ENCODE data around the gene CLPTM1L. TPM values are rescaled to one million over a fixed set of nuclear protein-coding genes. Genes with fewer than 3 reads are reported as not detected.
"Not testable (repeated sequence)": the region's sequence is repeated elsewhere in the genome, so short reads cannot be mapped to it uniquely, and the experiment has no call there.

CLPTM1L gene
- total RNA-seq, 2 experiments from 2014 or later, result 395 TPM

- H3K27ac ChIP-seq (ENCODE audit: low read depth, low read length, poor library complexity, severe bottlenecking); DNase-seq (ENCODE audit: low spot score); H4K20me1 ChIP-seq (ENCODE audit: insufficient read depth, low read length); H3K9me2 ChIP-seq (ENCODE audit: insufficient read depth, low read length); H3K4me1 ChIP-seq (ENCODE audit: insufficient read depth, low read length, poor library complexity, severe bottlenecking); H2AFZ ChIP-seq (ENCODE audit: low read length); H3K79me2 ChIP-seq (ENCODE audit: insufficient read depth, low read depth, low read length); H3K9me3 ChIP-seq (ENCODE audit: low read length); BruUV-seq (replicated peaks); H3K4me3 ChIP-seq (ENCODE audit: low read depth, low read length, poor library complexity, severe bottlenecking); H3K4me2 ChIP-seq (ENCODE audit: low read length); intact Hi-C loops (cut with micrococcal nuclease; ENCODE audit: unreplicated experiment): not testable (repeated sequence)
- CTCF ChIA-PET (ENCODE audit: unreplicated experiment), result interaction anchor here (1.2 kb wide), 1 partner anchor 9 kb away, joined by 6 read pairs; no protein-coding TSS in a partner anchor
- POLR2A ChIA-PET, result interaction anchor here (1.0 to 2.0 kb wide), 3 partner anchors 9 to 41 kb away, joined by 3 to 8 read pairs (median 7); no protein-coding TSS in a partner anchor
- peaks cover 84% of the 10 kb centered on the region for H3K36me3 ChIP-seq (ENCODE audit: insufficient read depth, low read length)
Measured at GRCh38 chr5:1326532-1326875, 18.4 kb downstream of the CLPTM1L start.

GRCh38 chr5:1325870-1326531 is 18.9 kb downstream of the CLPTM1L start:
- H3K9me3 ChIP-seq (ENCODE audit: low read length), result no peaks in the 10 kb centered on the region
- no peak overlapping the region for H2AFZ ChIP-seq (ENCODE audit: low read length)
- H3K4me3 ChIP-seq (ENCODE audit: low read depth, low read length, poor library complexity, severe bottlenecking), result no peak overlapping the region
- DNase-seq (ENCODE audit: low spot score), result no peak
- intact Hi-C loops (cut with micrococcal nuclease; ENCODE audit: unreplicated experiment), result no loop called here
- no peaks in the 10 kb centered on the region for H3K9me2 ChIP-seq (ENCODE audit: insufficient read depth, low read length)
- ChIA-PET CTCF (ENCODE audit: unreplicated experiment) (interaction anchor here (0.6 to 1.2 kb wide), 2 partner anchors 10 to 88 kb away, joined by 4 to 6 read pairs; no protein-coding TSS in a partner anchor), POLR2A (interaction anchor here (0.7 to 2.0 kb wide), 4 partner anchors 9 to 104 kb away, joined by 3 to 8 read pairs (median 5); no protein-coding TSS in a partner anchor)
- no peak overlapping the region for H3K27ac ChIP-seq (ENCODE audit: low read depth, low read length, poor library complexity, severe bottlenecking)
- BruUV-seq (replicated peaks), result no TSS peak
- H3K4me2 ChIP-seq (ENCODE audit: low read length), result no peak overlapping the region
- peaks cover 84% of the 10 kb centered on the region for H3K36me3 ChIP-seq (ENCODE audit: insufficient read depth, low read length)
- H3K79me2 ChIP-seq (ENCODE audit: insufficient read depth, low read depth, low read length), result no peaks in the 10 kb centered on the region
- TF ChIP-seq CTCF (conservative IDR thresholded peaks at IDR 0.05; ENCODE audit: low read length) (no peak), EZH2phosphoT487 (IDR thresholded peaks at IDR 0.05; ENCODE audit: borderline replicate concordance, low read depth, low read length) (no peak)
- no peaks in the 10 kb centered on the region; the same call in 1 of the 2 replicates for H4K20me1 ChIP-seq (ENCODE audit: insufficient read depth, low read length)
- H3K4me1 ChIP-seq (ENCODE audit: insufficient read depth, low read length, poor library complexity, severe bottlenecking), result no peaks in the 10 kb centered on the region

GRCh38 chr5:1325191-1325741 is 19.6 kb downstream of the CLPTM1L start:
- no TSS peak for BruUV-seq (replicated peaks)
- Histone ChIP-seq H2AFZ (ENCODE audit: low read length) (no peak overlapping the region), H3K9me3 (ENCODE audit: low read length) (no peaks in the 10 kb centered on the region), H3K4me2 (ENCODE audit: low read length) (no peak overlapping the region), H3K27ac (ENCODE audit: low read depth, low read length, poor library complexity, severe bottlenecking) (no peak overlapping the region), H3K36me3 (ENCODE audit: insufficient read depth, low read length) (peaks cover 84% of the 10 kb centered on the region), H4K20me1 (ENCODE audit: insufficient read depth, low read length) (no peaks in the 10 kb centered on the region; the same call in 1 of the 2 replicates), H3K9me2 (ENCODE audit: insufficient read depth, low read length) (no peaks in the 10 kb centered on the region), H3K4me1 (ENCODE audit: insufficient read depth, low read length, poor library complexity, severe bottlenecking) (no peaks in the 10 kb centered on the region), H3K79me2 (ENCODE audit: insufficient read depth, low read depth, low read length) (no peaks in the 10 kb centered on the region), H3K4me3 (ENCODE audit: low read depth, low read length, poor library complexity, severe bottlenecking) (no peak overlapping the region)
- CTCF ChIA-PET (ENCODE audit: unreplicated experiment), result no interaction called here
- intact Hi-C loops (cut with micrococcal nuclease; ENCODE audit: unreplicated experiment), result no loop called here
- TF ChIP-seq EZH2phosphoT487 (IDR thresholded peaks at IDR 0.05; ENCODE audit: borderline replicate concordance, low read depth, low read length), result no peak
- TF ChIP-seq CTCF (conservative IDR thresholded peaks at IDR 0.05; ENCODE audit: low read length), result no peak
- no peak for DNase-seq (ENCODE audit: low spot score)
- POLR2A ChIA-PET, result interaction anchor here (2.0 kb wide), 1 partner anchor 8 kb away, joined by 8 read pairs; no protein-coding TSS in a partner anchor
